ENCODE measurements around the gene PAX6. TPM values are rescaled to one million over a fixed set of nuclear protein-coding genes. Genes with fewer than 3 reads are reported as not detected.

The PAX6 gene
- total and polyA plus RNA-seq, 9 of the 15 experiments (the other 6 are each of a cell fraction or from before 2014, with no cell fraction given), result 1.5 to 10.9 (median 5.3) TPM

DNA sequence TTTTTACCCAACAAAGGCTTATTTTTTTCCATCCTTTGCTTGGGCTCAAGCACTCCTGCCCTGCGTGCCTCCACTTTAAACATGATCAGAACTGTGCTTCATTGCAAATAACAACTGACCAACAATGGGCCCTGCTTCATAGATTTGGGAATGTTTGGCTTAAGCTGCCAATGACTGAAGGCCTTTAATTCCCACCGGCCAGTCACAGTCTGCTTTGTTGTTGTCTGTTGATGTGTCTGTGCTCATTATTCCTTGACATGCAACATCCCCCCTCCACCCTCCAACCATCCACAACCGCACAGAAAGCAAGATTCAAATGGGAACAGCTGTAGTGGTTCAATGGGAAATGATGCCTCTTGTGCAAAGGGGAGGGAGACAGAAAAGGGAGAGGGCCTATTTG is 23.0 kb downstream of the PAX6 start:
- ChIA-PET CTCF (ENCODE audit: low intra/inter-chr PET ratio) (no interaction called here), POLR2A (no interaction called here)
- TF ChIP-seq CBFB (CRISPR knock-in tag; IDR thresholded peaks at IDR 0.05) (no peak), ASH1L (IDR thresholded peaks at IDR 0.05; ENCODE audit: borderline replicate concordance, low read depth, partially characterized antibody) (no peak), CBX2 (IDR thresholded peaks at IDR 0.05; ENCODE audit: insufficient read depth, low read length, poor library complexity, severe bottlenecking) (no peak), EP400 (IDR thresholded peaks at IDR 0.05) (no peak), STAT5B (CRISPR knock-in tag; IDR thresholded peaks at IDR 0.05) (no peak), LCOR (CRISPR knock-in tag; IDR thresholded peaks at IDR 0.05) (no peak), ZNF444 (CRISPR knock-in tag; IDR thresholded peaks at IDR 0.05) (no peak), SIX5 (IDR thresholded peaks at IDR 0.05; ENCODE audit: borderline replicate concordance in 1 of 2, insufficient read depth in 1 of 2, low read depth in 1 of 2, low read length in 2 of 2) (no peak), MYBL2 (IDR thresholded peaks at IDR 0.05; ENCODE audit: low read depth) (no peak), MYBL2 (CRISPR knock-in tag; IDR thresholded peaks at IDR 0.05; ENCODE audit: borderline replicate concordance) (no peak), PYGO2 (tag; IDR thresholded peaks at IDR 0.05) (no peak), ZNF263 (CRISPR knock-in tag; IDR thresholded peaks at IDR 0.05; ENCODE audit: borderline replicate concordance) (no peak)
- TF ChIP-seq, protein P1, sequence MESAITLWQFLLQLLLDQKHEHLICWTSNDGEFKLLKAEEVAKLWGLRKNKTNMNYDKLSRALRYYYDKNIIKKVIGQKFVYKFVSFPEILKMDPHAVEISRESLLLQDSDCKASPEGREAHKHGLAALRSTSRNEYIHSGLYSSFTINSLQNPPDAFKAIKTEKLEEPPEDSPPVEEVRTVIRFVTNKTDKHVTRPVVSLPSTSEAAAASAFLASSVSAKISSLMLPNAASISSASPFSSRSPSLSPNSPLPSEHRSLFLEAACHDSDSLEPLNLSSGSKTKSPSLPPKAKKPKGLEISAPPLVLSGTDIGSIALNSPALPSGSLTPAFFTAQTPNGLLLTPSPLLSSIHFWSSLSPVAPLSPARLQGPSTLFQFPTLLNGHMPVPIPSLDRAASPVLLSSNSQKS (CRISPR knock-in tag; IDR thresholded peaks at IDR 0.05), result no peak
- TF ChIP-seq, protein P2, sequence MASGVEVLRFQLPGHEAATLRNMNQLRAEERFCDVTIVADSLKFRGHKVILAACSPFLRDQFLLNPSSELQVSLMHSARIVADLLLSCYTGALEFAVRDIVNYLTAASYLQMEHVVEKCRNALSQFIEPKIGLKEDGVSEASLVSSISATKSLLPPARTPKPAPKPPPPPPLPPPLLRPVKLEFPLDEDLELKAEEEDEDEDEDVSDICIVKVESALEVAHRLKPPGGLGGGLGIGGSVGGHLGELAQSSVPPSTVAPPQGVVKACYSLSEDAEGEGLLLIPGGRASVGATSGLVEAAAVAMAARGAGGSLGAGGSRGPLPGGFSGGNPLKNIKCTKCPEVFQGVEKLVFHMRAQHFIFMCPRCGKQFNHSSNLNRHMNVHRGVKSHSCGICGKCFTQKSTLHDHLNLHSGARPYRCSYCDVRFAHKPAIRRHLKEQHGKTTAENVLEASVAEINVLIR (CRISPR knock-in tag; IDR thresholded peaks at IDR 0.05), result no peak
- no peak overlapping the region for H3K27ac ChIP-seq (ENCODE audit: extremely low read depth, low read depth, low read length)
- no TSS peak for BruUV-seq (replicated peaks)
- in situ Hi-C loops (cut with MboI) (no loop called here), intact Hi-C loops (cut with micrococcal nuclease) (no loop called here)
- H3K9ac ChIP-seq (ENCODE audit: insufficient read depth in 1 of 2, low read depth in 2 of 2, low read length in 2 of 2), result no peak overlapping the region
- H3K36me3 ChIP-seq (ENCODE audit: control insufficient read depth, insufficient read depth, low read length), result no peaks in the 10 kb centered on the region
- FAIRE-seq (no peak), ATAC-seq (no peak), DNase-seq (ENCODE audit: extremely low read depth in 1 of 4, low spot score in 3 of 4) (no peak)
- no peaks in the 10 kb centered on the region for H3K4me1 ChIP-seq (replicated peaks in 1 of 2; ENCODE audit: control insufficient read depth in 2 of 2, insufficient read depth in 2 of 2, low read length in 2 of 2)
- H3K27me3 ChIP-seq (ENCODE audit: control insufficient read depth in 2 of 2, insufficient read depth in 2 of 2, low read length in 2 of 2), result no peaks in the 10 kb centered on the region
- H4K20me1 ChIP-seq (replicated peaks; ENCODE audit: control insufficient read depth, insufficient read depth, low read length), result no peaks in the 10 kb centered on the region
- H3K79me2 ChIP-seq (ENCODE audit: control insufficient read depth, insufficient read depth, low read length), result no peaks in the 10 kb centered on the region
- 36% methylated on average over 3 of the region's 3 CpGs for WGBS (ENCODE audit: insufficient coverage, low coverage, missing lambda C conversion rate)
- no peak overlapping the region for H3K4me2 ChIP-seq (ENCODE audit: insufficient read depth, low read length)
- H3K9me1 ChIP-seq (ENCODE audit: control insufficient read depth, insufficient read depth, low read length), result no peaks in the 10 kb centered on the region
- no peaks in the 10 kb centered on the region for H3K9me3 ChIP-seq (replicated peaks; ENCODE audit: control insufficient read depth, insufficient read depth, low read depth, low read length)
- H2AFZ ChIP-seq (ENCODE audit: low read depth, low read length), result no peak overlapping the region
- no peak overlapping the region for H3K4me3 ChIP-seq

Measured in K562 (cell line).